DND-41 (cell line): ENCODE measurements around the gene CHID1.

Experiments used
- ATAC-seq: fragments of 200-7000 bp; cut with Tn5 transposase; 3 replicates; pipeline ENCODE4 v1.9.1; 2021; ENCODE audit warnings: low read depth; ENCODE audit not compliant: insufficient read depth
- DNase-seq: peaks from one replicate; pipeline ENCODE4 v3.0.0-alpha.2; 2020
- H2AFZ ChIP-seq: 2 replicates; pipeline ENCODE4 v1.6.0; 2012; ENCODE audit warnings: low read depth, low read length
- H3K27ac ChIP-seq: 2 replicates; pipeline ENCODE4 v1.5.1; 2012; ENCODE audit warnings: low read length, inconsistent platforms
- H3K27me3 ChIP-seq: fragments of 200-600 bp; sonication (generic); 2 replicates; pipeline ENCODE4 v1.6.0; 2012; ENCODE audit warnings: low read length, mild to moderate bottlenecking, inconsistent platforms; ENCODE audit not compliant: insufficient read depth, poor library complexity
- H3K36me3 ChIP-seq: 2 replicates; pipeline ENCODE4 v1.5.1; 2012; ENCODE audit warnings: low read length, inconsistent platforms; ENCODE audit not compliant: insufficient read depth
- H3K4me1 ChIP-seq: 2 replicates; pipeline ENCODE4 v1.5.1; 2012; ENCODE audit warnings: mild to moderate bottlenecking, low read length; ENCODE audit not compliant: insufficient read depth
- H3K4me2 ChIP-seq: 2 replicates; pipeline ENCODE4 v1.6.0; 2012; ENCODE audit warnings: mild to moderate bottlenecking, moderate library complexity, low read length, inconsistent platforms; ENCODE audit not compliant: insufficient read depth
- H3K4me3 ChIP-seq, 2 experiments: fragments of 200-600 bp in 1 of 2; shearing (Covaris generic) in 1 of 2; 2 replicates each; pipeline ENCODE4 v1.5.1; 2012 to 2016; ENCODE audit warnings: inconsistent platforms in 2 of 2, low read length in 2 of 2, mild to moderate bottlenecking in 2 of 2, low read depth in 1 of 2, moderate library complexity in 1 of 2
- H3K79me2 ChIP-seq: 2 replicates; pipeline ENCODE4 v1.6.0; 2012; ENCODE audit warnings: low read length, inconsistent platforms; ENCODE audit not compliant: insufficient read depth
- H3K9ac ChIP-seq: 2 replicates; pipeline ENCODE4 v1.6.0; 2012; ENCODE audit warnings: low read depth, mild to moderate bottlenecking, inconsistent platforms, low read length, moderate library complexity
- H3K9me3 ChIP-seq: 2 replicates; pipeline ENCODE4 v1.5.1; 2012; ENCODE audit warnings: low read length, moderate library complexity, mild to moderate bottlenecking, inconsistent platforms; ENCODE audit not compliant: insufficient read depth, severe bottlenecking
- H4K20me1 ChIP-seq: 2 replicates; pipeline ENCODE4 v1.6.0; 2012; ENCODE audit warnings: low read length; ENCODE audit not compliant: insufficient read depth
- CTCF ChIP-seq: IDR thresholded peaks from 2 replicates; pipeline ENCODE4 v1.5.1; 2012; ENCODE audit warnings: borderline replicate concordance, low read length, moderate library complexity, mild to moderate bottlenecking; ENCODE audit not compliant: poor library complexity, severe bottlenecking; ENCODE audit errors: extremely low read depth
- EZH2 ChIP-seq: IDR thresholded peaks from 3 replicates; pipeline ENCODE4 v1.6.1; 2012; ENCODE audit warnings: borderline replicate concordance, low read depth, mild to moderate bottlenecking, moderate library complexity, low read length, inconsistent platforms; ENCODE audit not compliant: severe bottlenecking

CHID1 gene

GRCh38 chr11:910044-910588, 494 bp downstream of the CHID1 start:
- Histone ChIP-seq H3K4me2 (peak overlapping the region; percentile 85), H3K4me1 (peaks cover 30% of the 10 kb centered on the region), H3K9ac (peak overlapping the region; percentile 94), H3K9me3 (no peaks in the 10 kb centered on the region), H3K79me2 (peaks cover 50% of the 10 kb centered on the region), H3K27ac (peak overlapping the region; percentile 72), H4K20me1 (peaks cover 25% of the 10 kb centered on the region), H3K36me3 (peaks cover 20% of the 10 kb centered on the region), H3K4me3 (peak overlapping the region; percentile 99), H3K27me3 (no peaks in the 10 kb centered on the region), H2AFZ (peak overlapping the region; percentile 100)
- DNase-seq = no peak
- no peak for TF ChIP-seq EZH2
- TF ChIP-seq CTCF = no peak
- peak; percentile 37; the same call in 2 of the 3 replicates for ATAC-seq

- peaks cover 30% of the 10 kb centered on the region for H3K4me1 ChIP-seq
- H3K27ac ChIP-seq = no peak overlapping the region
- H3K79me2 ChIP-seq = peaks cover 54% of the 10 kb centered on the region
- H3K9me3 ChIP-seq = no peaks in the 10 kb centered on the region
- H2AFZ ChIP-seq = no peak overlapping the region
- peak overlapping the region; percentile 85 for H3K4me2 ChIP-seq
- peaks cover 29% of the 10 kb centered on the region for H4K20me1 ChIP-seq
- H3K36me3 ChIP-seq = peaks cover 28% of the 10 kb centered on the region
- TF ChIP-seq CTCF (no peak), EZH2 (no peak)
- no peaks in the 10 kb centered on the region for H3K27me3 ChIP-seq
- no peak for DNase-seq
- no peak for ATAC-seq
- H3K4me3 ChIP-seq = peak overlapping the region in 1 of 2 experiments; percentile 99; a peak in 2 of 4 replicates
- peak overlapping the region; percentile 94 for H3K9ac ChIP-seq
These were observed 1.2 kb downstream of the CHID1 start for GRCh38 chr11:909406-909805.

- TF ChIP-seq CTCF (no peak), EZH2 (no peak)
- Histone ChIP-seq H3K4me1 (peaks cover 30% of the 10 kb centered on the region), H3K4me2 (peak overlapping the region; percentile 85; the same call in 1 of the 2 replicates), H4K20me1 (peaks cover 33% of the 10 kb centered on the region), H2AFZ (no peak overlapping the region), H3K9ac (0 out of 2 replicates have a peak overlapping the region, but pooled peaks have one; percentile 17), H3K36me3 (peaks cover 37% of the 10 kb centered on the region), H3K27ac (no peak overlapping the region), H3K9me3 (no peaks in the 10 kb centered on the region), H3K27me3 (no peaks in the 10 kb centered on the region), H3K4me3 (no peak overlapping the region), H3K79me2 (peaks cover 54% of the 10 kb centered on the region)
- ATAC-seq (no peak), DNase-seq (no peak)
These were observed 2.3 kb downstream of the CHID1 start for GRCh38 chr11:908273-908672.
